ENCODE measurements around the gene DNAJA3.

Gene DNAJA3

GRCh38 chr16:4425378-4426020, at the start of gene DNAJA3:
TSS of gene DNAJA3 (plus strand) at chr16:4425868. CDS start at chr16:4425882, 14 bp downstream.
- peak; percentile 93 for DNase-seq

DNA sequence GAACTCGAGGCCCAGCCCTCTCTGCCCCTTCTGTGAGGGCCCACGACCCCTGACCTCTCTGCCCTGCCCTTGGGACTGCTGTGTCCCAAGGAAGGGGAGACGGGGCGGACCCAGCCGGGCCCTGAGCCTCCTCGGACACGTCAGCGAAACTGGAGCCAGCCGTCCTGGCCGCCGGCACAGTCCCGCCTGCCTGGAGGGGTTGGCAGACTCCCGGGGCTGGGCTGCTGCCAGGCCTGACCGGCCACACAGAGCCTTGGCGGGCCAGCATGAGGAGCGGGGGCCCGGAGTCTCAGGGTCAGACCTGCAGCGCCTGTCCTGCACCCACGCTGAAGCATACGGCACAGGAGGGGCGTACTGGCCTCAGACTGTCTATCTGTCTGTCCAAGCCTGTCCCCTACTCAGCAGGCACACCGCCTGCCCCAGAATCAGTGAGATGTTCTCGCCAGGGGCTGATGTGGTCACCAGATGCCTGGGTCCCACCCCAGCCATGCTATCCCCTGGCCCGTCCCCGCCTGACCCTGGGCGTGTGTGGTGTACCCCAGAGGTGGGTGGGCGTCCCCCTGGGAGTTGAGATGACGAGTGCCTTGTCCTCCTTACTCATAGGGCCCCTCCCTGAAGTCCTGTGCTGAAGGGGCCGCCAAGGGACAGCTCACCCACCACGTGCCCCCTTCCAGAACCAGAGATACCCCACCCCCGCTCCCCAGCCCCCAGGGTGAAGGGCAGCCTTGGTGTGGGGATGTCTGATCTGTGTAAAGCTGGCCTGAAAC, 49.4 kb upstream of the DNAJA3 start:
- no peak for DNase-seq

DNA sequence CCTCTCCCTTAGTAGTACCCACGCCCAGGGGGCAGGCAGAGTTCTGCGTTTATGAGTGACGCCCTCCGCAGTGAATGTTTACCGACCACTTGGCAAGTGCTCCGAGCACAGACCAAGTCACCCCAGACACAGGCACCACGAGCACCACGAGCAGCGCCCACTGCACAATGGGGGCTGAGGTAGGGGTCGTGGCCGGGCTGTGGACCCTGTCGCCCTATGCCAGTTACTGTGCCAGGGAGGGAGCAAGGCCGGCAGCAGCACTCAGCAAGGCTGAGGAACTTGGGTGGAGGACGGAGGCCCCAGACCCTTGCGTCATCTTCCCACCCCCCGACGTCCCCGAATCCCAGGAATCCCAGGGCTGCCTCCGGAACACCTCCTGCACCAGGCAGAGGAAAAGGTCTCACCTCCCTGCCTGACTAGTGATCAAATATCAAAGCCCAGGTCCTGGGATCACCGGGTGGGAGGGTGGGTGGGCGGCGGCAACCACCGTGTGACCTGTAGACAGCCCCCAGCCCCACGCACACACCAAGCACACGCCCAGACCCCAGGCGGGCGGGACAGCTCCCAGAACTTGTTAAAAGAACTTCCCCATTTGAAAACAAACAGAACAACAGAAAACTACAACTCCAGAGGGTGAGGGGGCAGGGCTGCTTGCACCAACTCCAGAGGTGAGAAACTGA, 48.6 kb upstream of the DNAJA3 start:
- no peak for DNase-seq

DNA sequence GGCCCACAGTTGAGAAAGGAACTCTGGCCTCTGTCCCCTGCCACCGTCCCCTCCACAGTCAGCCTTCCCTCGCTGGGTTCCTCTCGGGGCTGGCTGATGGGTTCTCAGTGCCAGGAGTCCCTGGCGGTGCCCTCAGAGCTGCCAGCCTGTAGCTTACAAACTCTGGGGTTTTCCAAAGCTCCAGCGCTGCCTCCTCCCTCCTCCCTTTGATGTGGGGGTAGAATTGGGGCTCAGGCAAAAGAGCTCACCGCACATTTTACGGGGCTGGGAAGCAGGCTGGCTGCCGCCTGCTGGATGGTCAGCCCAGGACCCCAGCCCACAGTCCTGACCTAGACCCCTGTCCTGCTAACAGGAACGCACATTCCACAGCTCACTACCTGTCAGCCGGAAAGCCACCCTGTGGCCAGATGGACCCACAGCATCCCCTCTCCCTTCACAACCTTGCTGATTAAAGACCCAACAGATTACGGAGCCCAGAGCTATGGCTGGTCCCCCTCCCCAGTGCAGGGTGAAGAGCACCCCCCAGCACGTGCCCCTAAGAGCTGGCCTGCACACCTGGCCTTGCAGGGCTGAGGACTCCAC, 48.0 kb upstream of the DNAJA3 start:
- no peak for DNase-seq

DNA sequence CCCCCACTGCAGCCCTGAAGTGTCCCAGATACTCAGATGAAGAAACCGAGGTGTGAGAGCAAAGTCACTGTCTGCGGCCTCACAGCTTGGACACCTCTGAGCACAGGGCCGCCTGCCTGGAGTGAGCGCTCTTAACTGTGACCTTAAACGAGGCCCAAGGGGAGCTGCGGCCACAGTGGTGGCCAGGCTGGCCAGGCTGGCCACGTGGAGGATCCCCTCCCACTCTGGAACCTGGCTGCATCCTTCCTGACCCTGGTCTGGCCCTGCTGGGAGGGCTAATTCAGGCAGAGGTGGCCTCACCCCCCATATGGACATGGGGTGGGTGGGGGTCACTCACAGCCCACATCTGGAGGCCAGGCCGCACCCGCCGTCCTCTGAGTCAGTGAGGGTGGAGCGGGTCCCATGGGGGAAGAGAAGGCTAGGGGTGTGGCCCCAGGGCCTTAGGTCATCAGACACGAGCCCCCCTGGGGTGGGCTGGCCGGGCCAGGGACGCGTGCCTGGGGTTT, 47.5 kb upstream of the DNAJA3 start:
- no peak for DNase-seq

DNA sequence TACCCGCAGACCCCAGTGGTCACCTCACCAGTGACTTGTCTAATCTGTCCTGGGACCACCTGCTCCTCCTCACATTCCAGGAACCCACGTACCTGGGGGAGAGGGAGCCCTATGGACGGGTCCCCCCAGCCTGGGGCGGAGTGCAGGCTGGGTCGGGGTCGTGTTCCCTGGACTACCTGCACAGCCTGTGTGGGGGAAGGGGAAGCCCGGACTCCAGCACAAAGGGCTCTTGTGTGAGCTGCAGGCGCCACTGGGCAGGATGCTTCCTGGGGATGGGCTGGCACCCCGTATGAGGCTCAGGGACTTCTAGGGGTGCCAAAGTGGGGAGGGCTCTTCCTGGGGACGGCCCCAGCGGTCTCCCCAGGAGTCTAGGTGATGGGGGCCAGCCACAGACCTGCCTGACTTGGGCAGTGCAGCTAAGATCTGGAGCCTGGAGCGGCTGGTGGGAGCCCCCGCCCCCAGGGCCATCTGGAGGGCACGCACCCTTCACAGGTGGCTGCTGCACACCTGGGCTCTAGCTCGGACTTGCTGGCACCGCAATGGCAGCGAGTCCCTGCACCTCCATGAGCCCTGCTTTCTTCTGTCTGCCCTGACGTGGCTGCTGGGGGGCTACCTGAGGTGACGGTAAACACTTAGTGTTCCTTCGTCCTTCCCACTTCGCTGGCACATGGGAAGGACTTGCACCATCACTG, 46.5 kb upstream of the DNAJA3 start:
- DNase-seq = no peak

DNA sequence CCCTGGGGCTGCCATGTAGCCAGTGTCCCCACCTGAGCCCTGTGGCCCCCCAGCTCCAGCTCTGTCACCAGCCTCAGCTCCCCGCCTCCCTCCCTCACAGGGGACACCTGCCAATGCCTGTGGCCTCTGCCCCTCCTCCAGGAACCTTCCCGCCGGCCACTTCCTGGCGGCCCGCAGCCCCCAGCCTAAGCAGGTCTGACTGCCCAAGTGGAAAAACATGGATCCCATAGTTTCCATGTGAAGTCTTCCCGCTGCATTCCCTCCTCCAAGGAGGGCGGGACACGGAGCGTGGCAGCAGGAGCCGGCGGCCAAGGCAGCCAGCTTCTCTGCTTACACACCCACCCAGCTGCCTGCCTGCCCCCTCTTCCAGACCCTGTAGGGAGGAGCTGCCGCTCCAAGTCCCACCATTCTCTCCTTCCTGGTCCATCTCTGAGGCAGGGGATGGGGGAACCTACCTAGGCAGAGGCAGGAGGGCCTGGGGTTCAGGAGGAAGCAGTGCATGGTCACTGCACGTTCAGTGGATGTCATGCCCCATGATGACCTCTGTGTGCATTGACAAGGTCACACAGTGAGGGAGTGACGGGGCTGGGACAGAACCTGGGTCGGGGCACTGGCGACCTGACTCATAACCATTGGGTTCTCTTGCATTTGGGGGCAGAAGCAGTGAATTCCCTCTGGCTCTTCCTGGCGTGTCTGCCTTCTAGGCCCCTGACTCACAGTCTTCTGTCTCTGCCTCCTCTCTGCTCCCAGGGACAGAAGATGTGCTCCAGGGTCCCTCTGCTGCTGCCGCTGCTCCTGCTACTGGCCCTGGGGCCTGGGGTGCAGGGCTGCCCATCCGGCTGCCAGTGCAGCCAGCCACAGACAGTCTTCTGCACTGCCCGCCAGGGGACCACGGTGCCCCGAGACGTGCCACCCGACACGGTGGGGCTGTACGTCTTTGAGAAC, 45.3 kb upstream of the DNAJA3 start:
- no peak for DNase-seq

GRCh38 chr16:4381072-4381934, 44.4 kb upstream of the DNAJA3 start:
- no peak for DNase-seq

- no peak for DNase-seq
These were observed 43.5 kb upstream of the DNAJA3 start for GRCh38 chr16:4381935-4382794.

GRCh38 chr16:4382795-4383357, 42.8 kb upstream of the DNAJA3 start:
- no peak for DNase-seq

DNA sequence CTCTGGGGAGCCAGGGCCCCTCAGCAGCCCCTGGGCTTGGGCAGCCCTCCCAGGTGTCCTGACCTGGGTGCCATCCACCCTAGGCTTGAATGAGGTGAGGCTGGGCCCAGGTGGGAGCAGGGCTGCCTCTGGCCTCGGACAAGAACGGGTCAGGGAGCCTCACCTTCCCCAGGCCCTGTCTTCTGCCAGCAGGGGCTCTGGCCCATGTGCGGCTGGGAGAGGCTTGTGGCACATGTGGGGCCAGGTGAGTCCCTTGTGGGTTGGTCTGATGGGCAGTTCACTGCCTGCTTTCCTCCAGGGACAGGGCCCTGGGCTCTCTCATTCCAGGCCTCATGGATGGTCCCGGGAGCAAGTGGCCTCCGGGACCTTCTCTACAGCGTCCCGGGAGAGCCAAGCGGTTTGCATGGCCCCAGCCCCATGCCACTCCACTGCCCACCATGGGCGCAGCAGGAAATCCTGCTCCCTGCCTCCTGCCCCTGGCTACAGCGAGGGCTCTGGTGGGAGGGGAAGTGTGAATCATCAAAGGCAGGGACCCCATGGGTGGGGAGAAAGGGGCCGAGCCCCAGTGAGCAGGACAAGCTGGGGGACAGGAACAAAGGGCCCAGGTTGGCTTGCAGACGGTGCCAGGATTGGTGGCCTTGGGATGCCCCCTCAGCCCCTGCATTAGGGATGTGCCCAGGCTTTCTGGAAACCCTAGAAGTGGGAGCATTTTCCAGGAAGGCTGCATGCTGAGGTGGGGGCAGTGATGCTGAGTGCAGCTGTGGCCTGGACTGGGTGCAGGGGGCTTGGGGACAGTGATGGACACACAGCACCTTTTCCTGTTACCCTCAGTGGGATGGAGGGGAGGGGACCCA, 41.9 kb upstream of the DNAJA3 start:
- DNase-seq = no peak

DNA sequence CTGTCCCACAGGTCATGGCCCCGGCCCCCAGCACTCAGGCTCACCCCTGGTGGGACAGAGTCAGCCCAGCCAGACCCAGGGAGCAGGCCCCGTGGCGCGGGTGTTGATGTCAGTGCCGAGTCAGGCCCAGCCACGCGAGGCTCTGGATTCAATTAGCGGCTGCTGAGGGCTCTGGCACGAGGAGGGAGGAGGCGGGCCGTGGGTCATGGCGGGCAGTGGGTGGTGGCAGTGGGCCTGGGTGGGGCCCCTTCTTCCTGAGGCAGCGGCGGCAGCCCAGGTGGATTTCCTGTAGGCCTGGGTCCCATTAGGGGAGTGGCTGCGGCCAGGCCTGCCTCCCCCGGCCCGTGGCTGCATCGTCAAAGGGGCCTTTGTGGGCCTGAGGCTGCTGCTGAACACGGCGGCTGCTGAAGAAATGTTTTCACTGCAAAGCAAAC, 41.1 kb upstream of the DNAJA3 start:
- no peak for DNase-seq

- DNase-seq = no peak
These were observed 40.4 kb upstream of the DNAJA3 start for GRCh38 chr16:4385066-4385788.

DNA sequence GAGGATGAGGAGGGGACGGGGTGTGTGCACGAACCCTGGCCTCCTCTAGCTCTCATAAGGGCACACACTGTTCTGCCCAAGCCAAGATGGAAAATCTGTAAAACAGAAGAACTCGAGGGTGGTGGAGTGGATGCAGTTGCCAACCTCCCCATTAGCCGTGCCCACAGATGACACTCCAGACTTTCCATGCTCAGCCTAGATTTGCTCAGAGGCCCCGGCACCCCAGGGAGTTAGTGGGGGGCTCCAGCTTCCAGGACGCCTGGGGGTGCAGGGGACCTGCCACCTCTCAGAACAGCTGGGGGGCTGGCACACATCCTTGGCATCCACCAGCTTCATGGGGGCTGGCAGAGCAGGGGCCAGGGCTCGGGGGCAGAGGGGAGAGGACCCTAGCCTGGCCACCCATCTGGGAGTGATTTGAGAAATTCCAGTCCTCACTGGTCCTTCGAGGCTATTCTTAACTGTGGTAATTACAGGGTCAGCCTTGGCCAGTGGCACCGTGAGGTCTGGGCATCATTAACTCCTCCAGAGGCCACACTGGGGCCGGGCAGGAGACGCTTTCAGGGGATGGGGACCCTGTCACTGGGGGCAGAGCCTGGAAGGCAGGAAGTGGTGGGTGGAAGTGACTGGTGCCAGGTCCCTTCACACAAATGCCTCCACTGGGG, 39.7 kb upstream of the DNAJA3 start:
- DNase-seq = no peak

DNA sequence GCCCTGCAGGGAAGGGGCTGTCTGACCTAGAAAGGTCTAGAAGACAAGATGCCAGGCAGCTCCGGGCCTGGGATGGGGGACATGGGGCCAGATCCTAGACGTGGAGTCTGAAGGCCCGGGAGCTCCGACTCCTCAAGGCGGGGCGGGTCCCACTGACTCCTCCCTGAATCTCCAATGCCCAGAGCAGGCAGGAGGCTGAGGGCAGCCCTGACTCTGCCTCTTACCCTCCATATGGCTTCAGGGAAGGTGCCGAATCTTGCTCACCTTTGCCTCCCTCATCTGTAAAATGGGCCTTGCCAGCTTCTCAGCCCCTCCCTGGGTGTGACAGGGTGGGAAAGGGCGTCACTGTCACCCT, 39.2 kb upstream of the DNAJA3 start:
- DNase-seq = no peak

- no peak for DNase-seq
These were observed 38.6 kb upstream of the DNAJA3 start for GRCh38 chr16:4386951-4387565.

DNA sequence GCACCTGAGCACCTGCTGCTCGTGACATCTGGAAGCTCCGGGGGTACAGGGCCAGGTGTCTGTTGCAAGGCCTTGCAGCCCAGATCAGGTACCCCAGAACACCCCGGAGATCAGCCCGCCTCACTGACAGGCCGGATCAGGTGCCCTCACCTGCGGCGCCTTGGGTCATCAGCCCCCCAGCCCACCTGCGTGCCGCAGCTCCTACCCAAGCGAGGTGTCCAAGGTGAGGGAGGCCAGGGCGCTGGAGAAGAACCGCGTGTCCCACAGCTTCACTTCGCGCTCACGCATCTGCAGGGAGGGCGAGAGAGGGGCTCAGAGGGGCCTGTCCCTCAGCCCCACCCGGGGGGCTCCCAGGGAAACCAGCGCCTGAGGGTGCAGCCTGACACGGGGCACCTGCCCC, 37.9 kb upstream of the DNAJA3 start:
- DNase-seq = no peak

All from DMS53 (cell line).